Panc1 (cell line): ENCODE results near the gene EPHB6.

Experiments
- CTCF ChIP-seq: fragments of 450-650 bp; IDR thresholded peaks from 2 replicates; pipeline ENCODE4 v1.5.1; 2017; ENCODE audit warnings: mild to moderate bottlenecking
- REST ChIP-seq, 2 experiments: IDR thresholded peaks; 2 replicates each; pipeline ENCODE4 v1.6.1; 2011 to 2012; ENCODE audit warnings: low read depth in 2 of 2, control low read depth in 1 of 2, low read length in 1 of 2, mild to moderate bottlenecking in 1 of 2, moderate library complexity in 1 of 2; ENCODE audit not compliant: insufficient read depth in 1 of 2

GRCh38 chr7:142879060-142879459, 24.2 kb downstream of the EPHB6 start:
- TF ChIP-seq CTCF, result no peak
- no peak for TF ChIP-seq REST (IDR thresholded peaks at IDR 0.05; ENCODE audit: insufficient read depth in 1 of 2, low read depth in 2 of 2, low read length in 1 of 2)
